ENCODE data around the gene COPZ1.

Gene COPZ1

DNA sequence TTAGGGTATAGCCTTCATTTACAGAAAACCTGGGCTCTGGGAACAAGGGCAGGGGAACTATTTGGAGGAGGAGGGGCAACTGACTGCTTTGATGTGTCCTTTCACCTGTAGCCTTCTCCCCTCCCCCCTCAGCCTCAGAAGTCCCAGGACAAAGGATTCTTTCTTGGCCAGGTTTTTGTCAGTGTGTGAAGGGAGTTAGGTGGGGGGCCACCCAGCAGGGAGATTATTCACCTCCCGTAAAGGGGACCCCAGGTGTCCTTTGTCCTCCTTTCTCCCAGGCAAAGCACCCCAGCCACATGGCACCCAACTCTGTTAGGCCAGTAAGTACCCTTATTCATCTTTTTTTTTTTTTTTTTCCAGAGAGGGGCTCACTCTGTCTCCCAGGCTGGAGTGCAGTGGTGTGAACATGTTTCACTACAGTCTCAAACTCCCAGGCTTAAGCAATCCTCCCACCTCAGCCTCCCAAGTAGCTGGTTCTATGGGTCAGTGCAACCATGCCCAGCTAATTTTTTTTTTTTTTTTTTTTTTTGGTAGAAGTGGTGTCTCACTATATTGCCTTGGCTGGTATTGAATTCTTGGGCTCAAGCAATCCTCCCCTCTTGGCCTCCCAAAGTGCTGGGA is 23.4 kb upstream of the COPZ1 start:
- TF ChIP-seq, protein P1, sequence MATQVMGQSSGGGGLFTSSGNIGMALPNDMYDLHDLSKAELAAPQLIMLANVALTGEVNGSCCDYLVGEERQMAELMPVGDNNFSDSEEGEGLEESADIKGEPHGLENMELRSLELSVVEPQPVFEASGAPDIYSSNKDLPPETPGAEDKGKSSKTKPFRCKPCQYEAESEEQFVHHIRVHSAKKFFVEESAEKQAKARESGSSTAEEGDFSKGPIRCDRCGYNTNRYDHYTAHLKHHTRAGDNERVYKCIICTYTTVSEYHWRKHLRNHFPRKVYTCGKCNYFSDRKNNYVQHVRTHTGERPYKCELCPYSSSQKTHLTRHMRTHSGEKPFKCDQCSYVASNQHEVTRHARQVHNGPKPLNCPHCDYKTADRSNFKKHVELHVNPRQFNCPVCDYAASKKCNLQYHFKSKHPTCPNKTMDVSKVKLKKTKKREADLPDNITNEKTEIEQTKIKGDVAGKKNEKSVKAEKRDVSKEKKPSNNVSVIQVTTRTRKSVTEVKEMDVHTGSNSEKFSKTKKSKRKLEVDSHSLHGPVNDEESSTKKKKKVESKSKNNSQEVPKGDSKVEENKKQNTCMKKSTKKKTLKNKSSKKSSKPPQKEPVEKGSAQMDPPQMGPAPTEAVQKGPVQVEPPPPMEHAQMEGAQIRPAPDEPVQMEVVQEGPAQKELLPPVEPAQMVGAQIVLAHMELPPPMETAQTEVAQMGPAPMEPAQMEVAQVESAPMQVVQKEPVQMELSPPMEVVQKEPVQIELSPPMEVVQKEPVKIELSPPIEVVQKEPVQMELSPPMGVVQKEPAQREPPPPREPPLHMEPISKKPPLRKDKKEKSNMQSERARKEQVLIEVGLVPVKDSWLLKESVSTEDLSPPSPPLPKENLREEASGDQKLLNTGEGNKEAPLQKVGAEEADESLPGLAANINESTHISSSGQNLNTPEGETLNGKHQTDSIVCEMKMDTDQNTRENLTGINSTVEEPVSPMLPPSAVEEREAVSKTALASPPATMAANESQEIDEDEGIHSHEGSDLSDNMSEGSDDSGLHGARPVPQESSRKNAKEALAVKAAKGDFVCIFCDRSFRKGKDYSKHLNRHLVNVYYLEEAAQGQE (IDR thresholded peaks at IDR 0.05; ENCODE audit: insufficient read depth in 1 of 2, low read depth in 2 of 2, low read length in 2 of 2): no peak
- TF ChIP-seq POLR2AphosphoS5 (IDR thresholded peaks at IDR 0.05; ENCODE audit: low read depth, low read length) (no peak), FOXP2 (optimal IDR thresholded peaks at IDR 0.05; ENCODE audit: borderline replicate concordance, extremely low read depth, extremely low read length, insufficient read depth) (no peak), SIN3A (IDR thresholded peaks at IDR 0.05; ENCODE audit: borderline replicate concordance, insufficient read depth, low read length) (no peak), TAF1 (IDR thresholded peaks at IDR 0.05; ENCODE audit: borderline replicate concordance, insufficient read depth, low read length) (no peak)

DNA sequence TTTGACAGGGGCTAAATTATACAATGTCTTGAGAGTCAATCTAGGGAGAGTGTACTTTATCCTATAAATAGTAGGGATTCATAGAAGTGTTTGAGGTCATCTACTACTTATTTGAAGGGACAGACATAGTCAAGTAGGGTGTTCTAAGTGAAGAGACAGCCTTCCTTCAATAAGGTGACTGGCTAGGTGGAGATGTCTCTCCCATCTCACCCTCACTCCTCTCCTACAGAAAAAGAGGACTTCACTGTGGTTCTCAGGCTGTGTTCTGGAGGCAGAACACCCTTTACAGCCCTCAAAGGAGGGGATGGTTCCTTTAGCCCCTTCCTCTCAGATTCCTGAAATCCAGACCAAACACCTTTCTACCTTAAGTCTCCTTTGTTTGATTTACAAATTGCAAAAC is 21.3 kb upstream of the COPZ1 start:
- no peak for TF ChIP-seq FOXP2 (optimal IDR thresholded peaks at IDR 0.05; ENCODE audit: borderline replicate concordance, extremely low read depth, extremely low read length, insufficient read depth)

DNA sequence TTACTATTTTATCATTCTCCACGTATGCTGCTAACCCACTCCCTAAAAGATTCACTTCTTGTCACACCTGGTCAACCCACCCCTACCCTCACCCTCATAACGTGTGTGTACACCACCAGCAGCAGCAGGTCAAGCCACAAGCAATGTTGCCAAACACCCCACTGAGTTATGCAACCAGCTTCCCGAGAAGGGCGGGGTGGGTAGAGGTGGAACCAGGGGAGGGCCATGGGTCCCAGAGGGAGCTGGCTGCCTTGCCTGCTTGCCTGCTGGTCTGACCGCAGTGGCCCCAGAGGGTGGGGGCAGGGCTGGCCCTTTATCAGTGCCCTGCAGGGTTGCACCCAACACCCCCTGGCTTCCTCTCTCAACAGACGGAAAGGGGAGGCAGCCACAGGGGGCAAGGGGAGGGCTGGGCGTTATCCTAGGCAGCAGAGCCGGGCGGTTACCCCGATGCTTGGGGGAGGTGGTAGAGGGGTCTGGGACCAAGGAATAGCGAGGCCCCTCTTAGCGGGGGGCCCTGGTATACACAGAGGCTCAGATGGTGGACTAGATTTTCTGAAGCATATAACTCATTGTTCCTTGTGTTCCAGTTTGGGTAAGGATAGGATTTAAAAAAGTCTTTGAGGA is 20.6 kb upstream of the COPZ1 start:
- TF ChIP-seq, protein P1 (IDR thresholded peaks at IDR 0.05; ENCODE audit: insufficient read depth in 1 of 2, low read depth in 2 of 2, low read length in 2 of 2): no peak
- TF ChIP-seq POLR2AphosphoS5 (IDR thresholded peaks at IDR 0.05; ENCODE audit: low read depth, low read length) (no peak), SIN3A (IDR thresholded peaks at IDR 0.05; ENCODE audit: borderline replicate concordance, insufficient read depth, low read length) (no peak), TAF1 (IDR thresholded peaks at IDR 0.05; ENCODE audit: borderline replicate concordance, insufficient read depth, low read length) (no peak), FOXP2 (optimal IDR thresholded peaks at IDR 0.05; ENCODE audit: borderline replicate concordance, extremely low read depth, extremely low read length, insufficient read depth) (no peak)

DNA sequence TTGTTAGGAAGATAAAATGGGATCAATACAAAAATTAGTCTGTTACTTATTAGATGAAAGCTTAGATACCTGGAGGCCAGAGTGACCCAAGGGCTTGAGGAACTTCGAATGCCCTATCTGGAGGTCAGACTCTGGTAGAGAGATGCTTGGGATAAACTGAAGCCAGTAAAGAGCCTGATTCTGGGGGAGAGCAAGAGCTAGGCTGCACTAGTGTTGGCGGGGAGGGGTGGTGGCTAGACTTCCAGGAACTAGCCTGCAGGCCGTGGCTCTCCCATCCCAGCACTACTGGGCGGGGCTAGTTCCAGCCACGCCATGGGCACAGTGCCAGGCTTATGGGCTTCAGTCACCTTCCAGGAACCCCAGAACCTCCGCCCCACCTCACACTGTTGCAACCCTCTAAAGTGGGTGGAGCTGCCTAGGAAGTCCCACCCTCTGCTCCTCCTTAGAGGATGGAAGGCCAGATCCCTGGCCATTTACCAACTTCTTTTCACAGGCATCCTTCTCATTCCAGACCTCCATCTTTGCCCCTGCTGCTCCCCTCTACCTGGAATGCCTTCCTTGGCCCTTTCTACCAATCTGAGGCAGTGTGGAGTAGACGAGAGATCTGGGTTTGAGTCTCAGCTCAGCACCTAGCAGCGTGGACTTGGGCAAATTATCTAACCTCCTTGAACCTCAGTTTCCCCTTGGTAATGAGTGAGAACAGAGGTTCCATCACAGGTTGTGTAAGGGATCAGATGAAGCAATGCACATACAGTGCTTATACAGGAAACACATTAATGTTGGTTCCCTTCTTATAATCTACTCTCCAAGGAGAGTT is 17.8 kb upstream of the COPZ1 start:
- TF ChIP-seq TAF1 (IDR thresholded peaks at IDR 0.05; ENCODE audit: borderline replicate concordance, insufficient read depth, low read length) (no peak), FOXP2 (optimal IDR thresholded peaks at IDR 0.05; ENCODE audit: borderline replicate concordance, extremely low read depth, extremely low read length, insufficient read depth) (no peak), SIN3A (IDR thresholded peaks at IDR 0.05; ENCODE audit: borderline replicate concordance, insufficient read depth, low read length) (no peak), POLR2AphosphoS5 (IDR thresholded peaks at IDR 0.05; ENCODE audit: low read depth, low read length) (no peak)
- TF ChIP-seq, protein P1 (IDR thresholded peaks at IDR 0.05; ENCODE audit: insufficient read depth in 1 of 2, low read depth in 2 of 2, low read length in 2 of 2): no peak

DNA sequence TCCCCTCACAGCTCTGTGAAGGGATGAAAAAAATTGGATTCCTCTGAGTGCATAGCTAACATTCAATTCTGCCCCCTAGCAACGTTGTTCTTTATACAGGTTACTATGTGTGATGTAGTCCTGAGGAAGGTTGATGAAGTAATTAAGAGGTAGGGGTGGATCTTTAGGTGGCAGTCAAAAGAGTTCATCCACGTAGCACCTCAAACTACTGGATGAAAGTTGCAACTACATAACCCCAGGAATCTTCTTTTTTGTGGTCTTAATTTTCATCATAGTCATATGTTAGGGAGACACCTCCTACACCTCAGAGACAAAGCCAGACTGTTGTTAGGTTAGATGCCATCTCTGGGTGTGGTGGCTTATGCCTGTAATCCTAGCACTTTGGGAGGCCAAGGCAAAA is 13.9 kb upstream of the COPZ1 start:
- TF ChIP-seq, protein P1 (IDR thresholded peaks at IDR 0.05; ENCODE audit: insufficient read depth in 1 of 2, low read depth in 2 of 2, low read length in 2 of 2): no peak
- no peak for TF ChIP-seq FOXP2 (optimal IDR thresholded peaks at IDR 0.05; ENCODE audit: borderline replicate concordance, extremely low read depth, extremely low read length, insufficient read depth)
- TF ChIP-seq SIN3A (IDR thresholded peaks at IDR 0.05; ENCODE audit: borderline replicate concordance, insufficient read depth, low read length): no peak
- no peak for TF ChIP-seq POLR2AphosphoS5 (IDR thresholded peaks at IDR 0.05; ENCODE audit: low read depth, low read length)
- TF ChIP-seq TAF1 (IDR thresholded peaks at IDR 0.05; ENCODE audit: borderline replicate concordance, insufficient read depth, low read length): no peak

Data from PFSK-1 (cell line).